Measurements from ENCODE around the gene DDX42. TPM values are rescaled to one million over a fixed set of nuclear protein-coding genes. Genes with fewer than 3 reads are reported as not detected.
A peak's percentile ranks its signal among the peaks of the same experiment; 100 is the strongest.
"Not testable (repeated sequence)": the region's sequence is repeated elsewhere in the genome, so short reads cannot be mapped to it uniquely, and the experiment has no call there.

Gene DDX42
- total RNA-seq, 2 donors from 2014 or later = 92.9 to 157 TPM

GRCh38 chr17:63842540-63843386 is 68.8 kb downstream of the DDX42 start, which contains the start of gene SMARCD2:
Gene SMARCD2, minus strand, starts transcription at chr17:63842685. Its CDS starts 11 bp downstream, at chr17:63842674.
- H3K4me3 ChIP-seq = peak within 1 kb of the TSS; percentile 95
- no peak for TF ChIP-seq CTCF (IDR thresholded peaks at IDR 0.05)
- peaks cover 39 to 53% of the 10 kb centered on the region in 2 donors for H3K4me1 ChIP-seq (ENCODE audit: control insufficient read depth in 1 of 2, low read depth in 2 of 2)
- no peaks in the 10 kb centered on the region for H3K9me3 ChIP-seq
- ATAC-seq (ENCODE audit: insufficient number of reproducible peaks, low FRiP score, low read depth) (peak; percentile 89), DNase-seq (ENCODE audit: low spot score) (peak; percentile 96)
- no peaks in the 10 kb centered on the region for H3K36me3 ChIP-seq
- H3K27ac ChIP-seq = peak within 1 kb of the TSS; percentile 94 to 98
- H3K27me3 ChIP-seq (replicated peaks; ENCODE audit: insufficient read depth) = no peaks in the 10 kb centered on the region

GRCh38 chr17:63843387-63843888 is 69.5 kb downstream of the DDX42 start:
- not testable (repeated sequence) for DNase-seq (ENCODE audit: low spot score); ATAC-seq (ENCODE audit: insufficient number of reproducible peaks, low FRiP score, low read depth); H3K36me3 ChIP-seq; H3K9me3 ChIP-seq; H3K27me3 ChIP-seq (replicated peaks; ENCODE audit: insufficient read depth)
- H3K4me3 ChIP-seq = peak overlapping the region; percentile 95
- H3K27ac ChIP-seq = peak overlapping the region; percentile 94 to 98
- H3K4me1 ChIP-seq (ENCODE audit: control insufficient read depth in 1 of 2, low read depth in 2 of 2) = peaks cover 32 to 48% of the 10 kb centered on the region in 2 donors

- DNase-seq (ENCODE audit: low spot score) = no peak
- Histone ChIP-seq H3K27ac (peak overlapping the region; percentile 94 to 98), H3K27me3 (replicated peaks; ENCODE audit: insufficient read depth) (no peaks in the 10 kb centered on the region), H3K4me1 (ENCODE audit: control insufficient read depth in 1 of 2, low read depth in 2 of 2) (peaks cover 27 to 46% of the 10 kb centered on the region in 2 donors), H3K36me3 (no peaks in the 10 kb centered on the region), H3K4me3 (peak overlapping the region; percentile 95), H3K9me3 (no peaks in the 10 kb centered on the region)
- ATAC-seq (ENCODE audit: insufficient number of reproducible peaks, low FRiP score, low read depth) = no peak
- TF ChIP-seq CTCF (IDR thresholded peaks at IDR 0.05) = no peak
Observed at GRCh38 chr17:63843910-63844677, 70.1 kb downstream of the DDX42 start.

- H3K4me1 ChIP-seq (ENCODE audit: control insufficient read depth in 1 of 2, low read depth in 2 of 2) = peaks cover 13 to 37% of the 10 kb centered on the region in 2 donors
- no peaks in the 10 kb centered on the region for H3K27me3 ChIP-seq (replicated peaks; ENCODE audit: insufficient read depth)
- DNase-seq (ENCODE audit: low spot score) = no peak
- H3K36me3 ChIP-seq = no peaks in the 10 kb centered on the region
- no peaks in the 10 kb centered on the region for H3K9me3 ChIP-seq
- ATAC-seq (ENCODE audit: insufficient number of reproducible peaks, low FRiP score, low read depth) = no peak
- TF ChIP-seq CTCF (IDR thresholded peaks at IDR 0.05) = no peak
- H3K4me3 ChIP-seq = no peak overlapping the region
- H3K27ac ChIP-seq = no peak overlapping the region
Observed at GRCh38 chr17:63845509-63845908, 71.5 kb downstream of the DDX42 start.

GRCh38 chr17:63847525-63848249 is 73.7 kb downstream of the DDX42 start:
- Histone ChIP-seq H3K36me3 (no peaks in the 10 kb centered on the region), H3K27ac (no peak overlapping the region), H3K27me3 (replicated peaks; ENCODE audit: insufficient read depth) (no peaks in the 10 kb centered on the region), H3K9me3 (no peaks in the 10 kb centered on the region), H3K4me1 (ENCODE audit: control insufficient read depth in 1 of 2, low read depth in 2 of 2) (peaks cover 5 to 26% of the 10 kb centered on the region in 2 donors), H3K4me3 (no peak overlapping the region)
- TF ChIP-seq CTCF (IDR thresholded peaks at IDR 0.05) = no peak
- DNase-seq (ENCODE audit: low spot score) (no peak), ATAC-seq (ENCODE audit: insufficient number of reproducible peaks, low FRiP score, low read depth) (no peak)
